WERI-Rb-1 (cell line): ENCODE measurements around the gene ZDHHC24.
"Not testable (repeated sequence)": the region's sequence is repeated elsewhere in the genome, so short reads cannot be mapped to it uniquely, and the experiment has no call there.

Source experiments
- DNase-seq: peaks from one replicate; pipeline ENCODE4 v3.0.0-alpha.2; 2020
- H3K27ac ChIP-seq: fragments of 250-450 bp; sonication (Bioruptor Pico); 2 replicates; pipeline ENCODE4 v1.5.1; 2020; ENCODE audit warnings: mild to moderate bottlenecking, moderate library complexity
- H3K27me3 ChIP-seq: fragments of 250-450 bp; sonication (Bioruptor Pico); 2 replicates; pipeline ENCODE4 v1.5.1; 2021; ENCODE audit warnings: mild to moderate bottlenecking, low read depth, moderate library complexity; ENCODE audit not compliant: insufficient read depth, severe bottlenecking
- H3K36me3 ChIP-seq: fragments of 250-450 bp; sonication (Bioruptor Pico); 2 replicates; pipeline ENCODE4 v1.5.1; 2020; ENCODE audit warnings: mild to moderate bottlenecking, moderate library complexity
- H3K4me3 ChIP-seq: 2 replicates; pipeline ENCODE4 v1.5.1; 2011; ENCODE audit warnings: low read depth, mild to moderate bottlenecking, control low read depth, low read length
- H3K9me3 ChIP-seq: fragments of 250-450 bp; sonication (Bioruptor Pico); 2 replicates; pipeline ENCODE4 v1.5.1; 2021; ENCODE audit warnings: mild to moderate bottlenecking, moderate library complexity; ENCODE audit not compliant: severe bottlenecking
- TF ChIP-seq, protein P1 (sequence below): IDR thresholded peaks from 2 replicates; pipeline ENCODE4 v1.5.1; 2011; ENCODE audit warnings: low read depth, mild to moderate bottlenecking, control low read depth, inconsistent platforms, low read length

The ZDHHC24 gene

GRCh38 chr11:66546966-66547661 is 1.3 kb upstream of the ZDHHC24 start:
- Histone ChIP-seq H3K4me3 (no peak overlapping the region), H3K27me3 (no peaks in the 10 kb centered on the region), H3K27ac (no peak overlapping the region), H3K36me3 (no peaks in the 10 kb centered on the region), H3K9me3 (no peaks in the 10 kb centered on the region)
- no peak for DNase-seq
- TF ChIP-seq, protein P1, sequence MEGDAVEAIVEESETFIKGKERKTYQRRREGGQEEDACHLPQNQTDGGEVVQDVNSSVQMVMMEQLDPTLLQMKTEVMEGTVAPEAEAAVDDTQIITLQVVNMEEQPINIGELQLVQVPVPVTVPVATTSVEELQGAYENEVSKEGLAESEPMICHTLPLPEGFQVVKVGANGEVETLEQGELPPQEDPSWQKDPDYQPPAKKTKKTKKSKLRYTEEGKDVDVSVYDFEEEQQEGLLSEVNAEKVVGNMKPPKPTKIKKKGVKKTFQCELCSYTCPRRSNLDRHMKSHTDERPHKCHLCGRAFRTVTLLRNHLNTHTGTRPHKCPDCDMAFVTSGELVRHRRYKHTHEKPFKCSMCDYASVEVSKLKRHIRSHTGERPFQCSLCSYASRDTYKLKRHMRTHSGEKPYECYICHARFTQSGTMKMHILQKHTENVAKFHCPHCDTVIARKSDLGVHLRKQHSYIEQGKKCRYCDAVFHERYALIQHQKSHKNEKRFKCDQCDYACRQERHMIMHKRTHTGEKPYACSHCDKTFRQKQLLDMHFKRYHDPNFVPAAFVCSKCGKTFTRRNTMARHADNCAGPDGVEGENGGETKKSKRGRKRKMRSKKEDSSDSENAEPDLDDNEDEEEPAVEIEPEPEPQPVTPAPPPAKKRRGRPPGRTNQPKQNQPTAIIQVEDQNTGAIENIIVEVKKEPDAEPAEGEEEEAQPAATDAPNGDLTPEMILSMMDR, result no peak

DNA sequence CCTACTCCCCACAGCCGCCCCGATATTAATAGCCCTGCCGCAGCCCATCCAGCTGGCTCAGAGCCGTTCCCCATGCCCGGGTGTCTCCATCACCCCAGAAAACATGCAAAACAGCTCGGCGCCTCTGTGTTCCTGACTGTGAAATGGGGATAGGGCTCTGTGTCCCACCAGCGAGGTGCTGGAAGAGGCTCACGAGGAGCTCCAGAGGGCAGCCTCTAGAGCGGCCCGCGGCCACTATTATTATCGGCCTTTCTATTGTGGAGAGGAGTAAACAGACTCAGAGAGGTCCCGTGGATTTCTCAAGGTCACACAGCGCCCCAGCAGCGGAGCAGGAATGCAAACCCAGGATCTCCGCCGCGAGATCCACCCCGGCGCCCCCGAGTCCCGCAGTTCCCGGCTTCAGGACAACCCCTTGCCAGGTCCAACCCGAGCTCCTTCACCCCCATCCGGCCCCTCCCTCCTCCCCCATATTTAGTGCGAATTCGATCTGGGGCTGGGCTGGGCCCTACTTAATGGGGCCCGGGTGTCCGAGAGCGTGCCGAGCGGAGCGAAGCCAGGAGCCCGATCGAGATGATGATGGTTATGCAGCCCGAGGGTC is 619 bp upstream of the ZDHHC24 start, which contains the start of gene ACTN3:
ACTN3 (plus strand) TSS at position 536 of the 598 bp plus-strand sequence; CDS start at position 571, 35 bp downstream.
- peak within 1 kb of the TSS; percentile 68 for H3K27ac ChIP-seq
- H3K36me3 ChIP-seq, result no peaks in the 10 kb centered on the region
- no peaks in the 10 kb centered on the region for H3K9me3 ChIP-seq
- peak within 1 kb of the TSS; percentile 77 for H3K4me3 ChIP-seq
- DNase-seq, result no peak
- H3K27me3 ChIP-seq, result no peaks in the 10 kb centered on the region
- TF ChIP-seq, protein P1, result no peak

- peak overlapping the region; percentile 77 for H3K4me3 ChIP-seq
- not testable (repeated sequence) for DNase-seq, H3K9me3 ChIP-seq, H3K36me3 ChIP-seq, H3K27me3 ChIP-seq, H3K27ac ChIP-seq
Measured at GRCh38 chr11:66544952-66545351, 896 bp downstream of the ZDHHC24 start.

DNA sequence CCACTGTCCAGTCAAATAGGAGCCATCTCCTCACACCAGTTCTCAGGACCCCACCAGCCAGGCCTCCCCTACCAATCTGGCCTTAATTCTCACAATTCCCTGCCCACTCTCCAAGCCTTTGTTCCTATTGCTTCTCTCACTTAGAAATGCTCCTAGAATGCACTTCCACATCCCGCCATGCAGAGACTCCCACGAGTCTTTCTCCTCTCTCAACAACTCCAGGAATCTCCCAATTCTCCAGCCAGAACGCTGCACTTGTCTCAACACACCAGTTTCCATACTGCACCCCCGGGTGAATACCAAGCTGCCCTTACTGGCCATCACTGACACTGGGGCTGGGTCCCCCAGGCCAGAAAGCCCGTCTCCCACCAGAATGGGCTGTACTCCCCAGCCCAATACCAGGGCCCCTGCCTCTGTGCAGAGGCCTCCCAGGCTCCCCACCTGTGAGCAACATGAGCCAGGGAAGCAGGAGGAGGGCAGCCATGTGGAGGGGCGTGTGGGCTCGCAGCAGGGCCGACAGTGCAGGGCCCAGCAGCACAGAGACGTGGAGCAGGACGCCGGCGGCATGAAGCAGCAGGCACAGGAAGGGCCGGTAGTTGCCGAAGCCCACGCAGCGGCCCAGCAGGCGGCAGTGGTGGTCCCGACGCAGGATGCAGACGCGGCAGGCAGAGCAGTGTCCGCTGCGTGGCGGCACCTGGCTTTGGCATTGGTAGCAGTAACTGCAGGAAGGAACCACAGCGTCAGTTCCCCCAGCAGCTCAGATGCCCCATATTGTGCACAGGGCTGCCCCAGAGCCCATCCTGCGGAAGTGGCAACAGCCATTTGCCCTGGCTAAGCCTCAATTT is 2.4 kb downstream of the ZDHHC24 start:
- DNase-seq, result peak; percentile 89
- Histone ChIP-seq H3K27me3 (no peaks in the 10 kb centered on the region), H3K4me3 (no peak overlapping the region), H3K27ac (peak overlapping the region; percentile 33), H3K36me3 (no peaks in the 10 kb centered on the region), H3K9me3 (no peaks in the 10 kb centered on the region)
- TF ChIP-seq, protein P1, result peak; percentile 99

- peaks cover 2% of the 10 kb centered on the region; the same call in 1 of the 2 replicates for H3K36me3 ChIP-seq
- no peak overlapping the region for H3K27ac ChIP-seq
- H3K27me3 ChIP-seq, result no peaks in the 10 kb centered on the region
- TF ChIP-seq, protein P1, result no peak
- H3K9me3 ChIP-seq, result no peaks in the 10 kb centered on the region
- no peak overlapping the region for H3K4me3 ChIP-seq
- no peak for DNase-seq
Measured at GRCh38 chr11:66542362-66542761, 3.5 kb downstream of the ZDHHC24 start.

DNA sequence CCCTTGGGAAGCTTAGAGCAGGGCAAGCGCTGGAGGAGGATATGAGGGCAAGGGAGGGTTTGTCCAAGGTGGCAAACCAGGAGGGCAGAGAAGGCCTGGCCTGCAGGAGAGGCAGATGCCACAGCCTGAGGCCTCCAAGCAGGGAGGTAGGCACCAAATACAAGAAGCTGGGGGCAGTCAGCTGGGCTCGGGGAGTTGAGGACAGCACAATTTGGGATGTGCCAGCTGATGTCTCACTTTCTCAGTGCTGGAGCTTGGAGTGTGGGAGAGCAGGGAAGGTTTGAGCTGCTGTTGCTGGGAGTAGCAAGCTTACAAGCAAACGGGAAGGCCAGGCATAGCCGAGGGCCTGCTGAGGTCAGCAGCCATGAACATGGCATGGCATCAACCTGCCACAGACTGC is 4.0 kb downstream of the ZDHHC24 start:
- H3K4me3 ChIP-seq, result no peak overlapping the region
- H3K9me3 ChIP-seq, result no peaks in the 10 kb centered on the region
- H3K36me3 ChIP-seq, result peaks cover 5% of the 10 kb centered on the region
- H3K27ac ChIP-seq, result no peak overlapping the region
- no peak for DNase-seq
- TF ChIP-seq, protein P1, result no peak
- H3K27me3 ChIP-seq, result no peaks in the 10 kb centered on the region

GRCh38 chr11:66540598-66540997 is 5.2 kb downstream of the ZDHHC24 start:
- not testable (repeated sequence) for H3K9me3 ChIP-seq, H3K27me3 ChIP-seq, H3K4me3 ChIP-seq, DNase-seq, H3K27ac ChIP-seq
- H3K36me3 ChIP-seq, result peaks cover 15% of the 10 kb centered on the region
